ENCODE data around the gene P2RY2. TPM values are rescaled to one million over a fixed set of nuclear protein-coding genes. Genes with fewer than 3 reads are reported as not detected.

P2RY2 gene
- total and polyA plus RNA-seq, 2 of the 8 experiments (the other 6 are each of a cell fraction or from before 2014, with no cell fraction given): 1.0 to 1.5 TPM

GRCh38 chr11:73267122-73267846 lies 49.2 kb downstream of the P2RY2 start (continued):
- TF ChIP-seq ATF2 (IDR thresholded peaks at IDR 0.05; ENCODE audit: low read length) (no peak), SUZ12 (IDR thresholded peaks at IDR 0.05; ENCODE audit: low read length) (no peak)
